SJSA1 (cell line): ENCODE data around the gene GRIK3. TPM values are rescaled to one million over a fixed set of nuclear protein-coding genes. Genes with fewer than 3 reads are reported as not detected.

Experiments
- DNase-seq, 2 experiments: peaks; one replicate each; pipeline ENCODE4 v3.0.0-alpha.2; 2015 to 2020; ENCODE audit warnings: low spot score in 2 of 2, low read depth in 1 of 2
- H3K27ac ChIP-seq: fragments of 250-450 bp; sonication (Bioruptor Pico); 2 replicates; pipeline ENCODE4 v1.5.1; 2020; ENCODE audit warnings: mild to moderate bottlenecking, moderate library complexity
- H3K27me3 ChIP-seq: fragments of 250-450 bp; sonication (Bioruptor Pico); replicated peaks from 2 replicates; pipeline ENCODE4 v1.5.1; 2020; ENCODE audit warnings: mild to moderate bottlenecking, moderate library complexity
- H3K36me3 ChIP-seq: fragments of 250-450 bp; sonication (Bioruptor Pico); 2 replicates; pipeline ENCODE4 v1.5.1; 2020; ENCODE audit warnings: mild to moderate bottlenecking
- H3K4me1 ChIP-seq: fragments of 250-450 bp; sonication (Bioruptor Pico); replicated peaks from 2 replicates; pipeline ENCODE4 v1.6.1; 2021; ENCODE audit warnings: mild to moderate bottlenecking
- H3K4me3 ChIP-seq: fragments of 250-450 bp; sonication (Bioruptor Pico); 2 replicates; pipeline ENCODE4 v1.5.1; 2020; ENCODE audit warnings: mild to moderate bottlenecking
- H3K9me3 ChIP-seq: fragments of 250-450 bp; sonication (Bioruptor Pico); replicated peaks from 2 replicates; pipeline ENCODE4 v1.5.1; 2020; ENCODE audit warnings: mild to moderate bottlenecking
- total RNA-seq: library from RNA; depleted of rRNA; stranded (reverse); fragments of >200 nt; shearing (Covaris generic); gene quantifications from 2 replicates; pipeline ENCODE4 v1.2.3, GENCODE V29; 2014

Gene GRIK3
- total RNA-seq, 1 experiment from 2014 or later: not detected

DNA sequence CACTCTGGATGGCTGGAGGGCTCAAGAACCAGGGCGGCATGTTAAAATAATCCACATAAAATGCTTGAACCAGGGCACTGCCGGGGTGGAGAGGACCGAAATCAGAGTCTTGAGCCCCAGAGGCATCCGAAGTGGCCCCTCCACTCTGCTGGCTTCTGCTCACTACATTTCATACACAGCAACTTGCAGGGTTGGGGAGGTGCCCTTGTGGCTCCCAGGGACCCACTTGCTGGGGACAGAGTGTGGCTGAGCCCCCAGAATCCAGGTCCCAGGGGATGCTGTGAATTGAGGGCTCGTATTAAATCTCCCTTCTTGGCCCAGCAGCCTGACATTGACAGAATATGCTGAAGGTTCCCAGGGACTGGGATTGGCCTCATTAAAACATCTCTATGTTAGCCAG is 181.7 kb downstream of the GRIK3 start:
- Histone ChIP-seq H3K4me3 (no peak overlapping the region), H3K4me1 (no peaks in the 10 kb centered on the region), H3K9me3 (no peaks in the 10 kb centered on the region), H3K27me3 (peaks cover 49% of the 10 kb centered on the region), H3K36me3 (no peaks in the 10 kb centered on the region), H3K27ac (no peak overlapping the region)
- DNase-seq: no peak

DNA sequence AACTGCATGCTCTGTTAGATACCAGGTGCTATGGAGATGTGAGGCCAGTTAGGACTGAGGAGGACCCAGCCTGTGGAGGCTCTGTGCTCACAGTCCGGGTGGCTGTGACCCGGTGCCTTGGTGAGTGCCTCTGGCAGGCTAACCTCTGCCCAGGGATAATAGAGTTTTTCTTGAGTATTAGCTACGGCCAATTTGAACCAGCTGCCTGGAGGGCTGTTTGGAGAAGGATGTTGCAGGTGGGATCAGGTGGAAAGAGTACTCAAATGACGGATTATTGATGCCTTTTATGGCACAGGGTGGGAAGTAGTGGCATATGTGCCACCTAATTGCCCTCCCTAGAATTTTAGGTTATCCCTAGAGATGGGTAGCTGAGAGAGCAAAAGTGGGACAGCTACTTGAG is 182.7 kb downstream of the GRIK3 start:
- H3K27ac ChIP-seq: no peak overlapping the region
- no peaks in the 10 kb centered on the region for H3K36me3 ChIP-seq
- H3K4me3 ChIP-seq: no peak overlapping the region
- peaks cover 47% of the 10 kb centered on the region for H3K27me3 ChIP-seq
- no peaks in the 10 kb centered on the region for H3K9me3 ChIP-seq
- H3K4me1 ChIP-seq: no peaks in the 10 kb centered on the region
- no peak for DNase-seq

DNA sequence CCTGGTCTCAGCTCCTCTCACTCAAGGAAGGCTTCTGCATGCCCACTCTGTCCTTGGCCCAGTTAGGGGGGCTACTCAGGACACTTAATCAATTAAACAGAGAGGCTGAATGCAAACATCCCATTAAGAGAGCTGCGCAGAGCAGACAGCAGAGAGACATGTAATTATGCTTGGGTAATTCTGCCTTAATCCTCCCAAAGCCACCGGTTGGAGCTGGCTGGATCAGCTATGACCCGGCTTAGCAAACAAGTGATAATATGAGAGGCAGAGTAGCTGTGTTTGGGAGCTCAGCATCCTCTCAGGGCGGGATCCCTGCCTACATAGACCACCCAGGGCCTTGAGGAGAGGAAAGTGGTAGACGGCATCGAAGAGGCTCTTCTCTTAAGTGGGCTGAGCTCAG is 183.2 kb downstream of the GRIK3 start:
- no peak overlapping the region for H3K27ac ChIP-seq
- no peak for DNase-seq
- H3K4me3 ChIP-seq: no peak overlapping the region
- no peaks in the 10 kb centered on the region for H3K4me1 ChIP-seq
- peaks cover 45% of the 10 kb centered on the region for H3K27me3 ChIP-seq
- H3K36me3 ChIP-seq: no peaks in the 10 kb centered on the region
- H3K9me3 ChIP-seq: no peaks in the 10 kb centered on the region

DNA sequence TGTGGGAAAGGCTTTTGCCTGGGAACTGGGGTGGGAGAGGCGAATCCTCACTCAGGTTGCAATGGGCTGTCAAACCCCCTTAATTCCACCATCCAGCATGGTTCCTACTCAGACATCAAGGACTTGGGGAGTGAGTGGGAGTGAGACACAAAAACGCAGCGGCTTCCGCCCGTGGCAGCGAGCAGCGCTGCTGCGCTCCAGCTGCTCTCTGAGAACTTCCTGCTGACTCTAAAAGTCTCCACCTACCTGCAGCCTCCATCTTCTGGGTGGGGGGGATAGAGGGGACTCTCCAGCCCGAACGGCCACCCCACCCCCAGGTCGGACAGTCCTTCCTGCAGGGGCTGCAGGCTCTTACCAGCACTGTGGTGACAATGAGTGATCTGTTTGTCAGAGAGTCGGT is 184.4 kb downstream of the GRIK3 start:
- H3K9me3 ChIP-seq: no peaks in the 10 kb centered on the region
- H3K4me1 ChIP-seq: no peaks in the 10 kb centered on the region
- no peak overlapping the region for H3K27ac ChIP-seq
- no peak overlapping the region for H3K4me3 ChIP-seq
- no peak for DNase-seq
- H3K36me3 ChIP-seq: no peaks in the 10 kb centered on the region
- H3K27me3 ChIP-seq: peaks cover 37% of the 10 kb centered on the region

DNA sequence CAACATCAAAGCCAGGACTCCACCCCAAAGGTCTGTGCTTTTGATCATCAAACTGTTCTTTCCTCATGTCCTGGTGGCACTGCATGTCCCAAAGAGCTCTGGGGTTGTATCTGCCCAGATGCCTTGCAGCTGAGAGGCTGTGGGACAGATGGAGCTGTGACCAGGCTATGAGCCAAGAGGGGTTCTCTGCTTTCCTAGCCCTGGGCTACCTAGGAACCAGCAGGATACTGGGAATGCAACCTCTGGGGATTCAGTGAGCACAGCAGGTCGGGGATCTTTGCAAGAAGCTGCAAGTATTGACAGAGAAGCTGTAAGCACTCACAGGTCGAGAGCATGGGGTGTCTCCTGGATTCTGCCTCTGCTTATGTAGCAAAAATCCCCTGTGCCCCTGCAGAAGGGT is 186.6 kb downstream of the GRIK3 start:
- Histone ChIP-seq H3K4me1 (no peaks in the 10 kb centered on the region), H3K9me3 (no peaks in the 10 kb centered on the region), H3K27me3 (peaks cover 22% of the 10 kb centered on the region), H3K36me3 (no peaks in the 10 kb centered on the region), H3K4me3 (no peak overlapping the region), H3K27ac (no peak overlapping the region)
- no peak for DNase-seq

DNA sequence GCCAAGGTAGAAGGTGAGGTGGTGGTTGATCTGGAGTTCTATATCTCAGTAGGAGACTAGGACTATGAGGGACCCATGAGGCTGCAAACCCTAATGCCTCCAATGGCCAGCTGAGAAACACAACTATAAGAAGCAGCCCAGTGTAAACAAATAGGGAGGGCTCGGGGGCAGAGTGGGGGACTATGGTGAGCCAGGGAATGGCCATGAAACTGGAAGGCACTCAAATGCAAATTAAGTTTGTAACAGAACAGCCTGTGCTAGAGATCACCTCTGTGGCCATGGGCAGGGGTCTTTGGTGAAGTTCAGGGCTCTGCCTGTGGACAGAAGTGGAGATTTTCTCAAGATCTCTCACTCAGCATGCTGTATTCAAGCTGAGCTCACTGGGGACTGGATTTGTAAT is 187.1 kb downstream of the GRIK3 start:
- Histone ChIP-seq H3K4me1 (no peaks in the 10 kb centered on the region), H3K27me3 (peaks cover 21% of the 10 kb centered on the region), H3K4me3 (no peak overlapping the region), H3K36me3 (no peaks in the 10 kb centered on the region), H3K27ac (no peak overlapping the region), H3K9me3 (no peaks in the 10 kb centered on the region)
- no peak for DNase-seq

DNA sequence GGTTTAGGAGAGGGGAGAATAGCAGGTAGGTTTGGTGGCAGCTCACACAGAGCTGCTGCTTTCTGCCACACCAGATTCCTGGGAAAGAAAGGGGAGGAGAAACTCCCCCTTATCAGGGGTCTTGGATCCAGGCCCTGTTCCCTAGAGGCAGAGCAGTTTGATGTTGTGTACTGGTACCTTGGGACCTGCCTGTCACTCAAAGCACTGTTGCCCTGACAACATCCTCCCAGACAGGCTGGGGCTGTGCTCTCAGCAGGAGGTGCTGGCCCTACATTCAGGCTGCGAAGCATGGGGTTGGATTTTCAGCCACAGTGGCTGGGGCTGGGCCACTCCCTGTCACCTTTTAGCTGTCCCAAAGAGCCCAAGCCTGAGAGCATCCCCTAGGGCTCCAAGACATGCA is 188.0 kb downstream of the GRIK3 start:
- no peaks in the 10 kb centered on the region for H3K4me1 ChIP-seq
- no peaks in the 10 kb centered on the region for H3K36me3 ChIP-seq
- DNase-seq: no peak
- H3K27ac ChIP-seq: no peak overlapping the region
- no peaks in the 10 kb centered on the region for H3K9me3 ChIP-seq
- H3K27me3 ChIP-seq: peaks cover 15% of the 10 kb centered on the region
- no peak overlapping the region for H3K4me3 ChIP-seq

DNA sequence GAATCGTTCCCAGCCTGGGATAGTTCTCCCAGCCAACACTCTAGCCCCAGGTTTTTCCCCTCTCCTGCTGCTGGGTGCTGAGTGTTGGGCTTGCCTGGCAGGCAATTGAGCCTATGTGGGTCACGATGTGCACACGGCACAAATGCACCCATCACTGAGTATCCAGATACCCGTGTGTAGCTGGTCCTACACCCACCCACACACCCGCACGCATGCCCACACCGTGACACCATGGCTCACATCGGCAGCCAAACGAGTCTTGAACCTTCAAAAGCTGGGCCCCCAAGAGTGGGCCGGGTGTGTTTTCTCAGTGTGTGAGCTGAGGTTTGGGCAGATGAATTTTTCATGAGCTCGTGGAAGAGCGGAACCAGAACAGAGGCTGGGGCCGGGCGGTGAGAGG is 188.5 kb downstream of the GRIK3 start:
- DNase-seq: no peak
- Histone ChIP-seq H3K36me3 (no peaks in the 10 kb centered on the region), H3K4me1 (no peaks in the 10 kb centered on the region), H3K27me3 (peaks cover 11% of the 10 kb centered on the region; the same call in 1 of the 2 replicates), H3K27ac (no peak overlapping the region), H3K4me3 (no peak overlapping the region), H3K9me3 (no peaks in the 10 kb centered on the region)

DNA sequence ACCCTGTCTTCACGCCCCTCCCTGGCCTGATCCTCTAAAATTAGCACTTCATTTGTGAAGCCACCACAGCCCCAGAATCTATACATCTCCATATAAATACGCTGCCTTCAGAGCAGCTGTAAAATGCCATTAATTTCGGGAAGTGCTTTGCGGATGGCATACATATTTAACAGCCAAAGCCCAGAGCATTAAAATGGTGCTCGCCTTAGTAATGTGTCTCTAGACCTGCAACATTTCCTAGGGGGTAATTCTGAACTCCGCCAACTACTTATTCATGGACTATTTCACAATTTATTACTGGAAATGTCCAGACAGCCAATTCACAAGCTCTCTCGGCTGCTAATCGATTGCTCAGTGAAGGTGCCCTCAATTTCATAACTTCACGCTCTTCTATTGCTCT is 189.4 kb downstream of the GRIK3 start:
- no peaks in the 10 kb centered on the region for H3K36me3 ChIP-seq
- H3K9me3 ChIP-seq: no peaks in the 10 kb centered on the region
- DNase-seq: no peak
- no peak overlapping the region for H3K4me3 ChIP-seq
- H3K27ac ChIP-seq: no peak overlapping the region
- H3K27me3 ChIP-seq: peaks cover 9% of the 10 kb centered on the region; the same call in 1 of the 2 replicates
- no peaks in the 10 kb centered on the region for H3K4me1 ChIP-seq

DNA sequence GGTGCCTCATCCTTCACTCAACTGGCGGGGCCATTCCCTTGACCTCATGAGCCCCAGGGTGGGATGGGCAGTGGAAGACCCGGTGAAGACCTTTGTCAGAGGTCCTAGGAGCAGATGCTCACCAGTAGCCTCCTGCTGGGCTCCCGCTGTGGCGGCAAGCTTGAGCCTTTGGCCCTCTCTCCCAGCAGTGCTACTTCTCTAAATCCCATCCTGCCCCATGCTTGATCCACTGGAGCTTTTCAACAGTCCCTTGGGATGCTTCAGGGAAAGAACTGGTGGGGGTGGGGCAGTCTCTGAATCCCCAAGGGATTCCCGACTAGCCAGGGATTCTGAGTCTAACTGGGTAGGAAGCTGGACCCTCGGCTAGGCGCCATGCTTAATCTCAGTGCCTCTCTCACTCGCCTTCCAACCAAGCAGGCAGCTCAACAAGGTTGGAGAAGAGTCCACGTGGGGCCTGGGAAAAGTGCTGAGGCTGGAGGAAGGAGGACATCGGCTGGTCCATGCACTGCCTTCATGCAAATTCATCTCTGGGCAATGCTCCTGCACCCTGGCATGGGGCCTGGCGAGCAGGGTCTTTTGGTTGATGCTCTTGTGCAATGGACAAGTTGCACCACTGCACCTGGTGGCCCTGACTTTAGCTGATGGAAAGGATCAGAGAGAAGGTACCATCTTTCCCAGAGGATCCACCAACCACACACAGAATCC is 190.3 kb downstream of the GRIK3 start:
- no peak for DNase-seq
- Histone ChIP-seq H3K9me3 (no peaks in the 10 kb centered on the region), H3K4me3 (no peak overlapping the region), H3K36me3 (no peaks in the 10 kb centered on the region), H3K27ac (no peak overlapping the region), H3K27me3 (peaks cover 9% of the 10 kb centered on the region; the same call in 1 of the 2 replicates), H3K4me1 (no peaks in the 10 kb centered on the region)

DNA sequence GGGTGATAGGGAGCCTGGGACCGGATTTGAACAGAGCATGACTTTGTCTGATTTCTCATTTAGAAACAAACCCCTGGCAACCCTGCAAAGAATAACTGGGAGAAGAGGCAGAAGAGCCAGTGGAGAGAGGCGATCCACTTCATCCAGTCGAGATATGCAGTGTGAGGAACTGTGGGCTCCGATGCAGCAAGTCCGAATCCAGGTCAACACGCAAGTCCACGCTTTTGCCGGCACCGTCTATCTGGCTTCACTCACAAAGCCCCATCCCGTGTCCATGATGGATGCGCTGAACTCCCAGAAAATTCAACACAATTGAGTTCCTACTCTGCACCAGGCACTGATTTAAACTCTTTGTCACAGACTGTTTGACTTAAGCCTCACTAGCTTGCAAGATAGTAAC is 191.3 kb downstream of the GRIK3 start:
- Histone ChIP-seq H3K9me3 (no peaks in the 10 kb centered on the region), H3K4me1 (no peaks in the 10 kb centered on the region), H3K27me3 (peaks cover 7% of the 10 kb centered on the region; the same call in 1 of the 2 replicates), H3K27ac (no peak overlapping the region), H3K36me3 (no peaks in the 10 kb centered on the region), H3K4me3 (no peak overlapping the region)
- DNase-seq: no peak

DNA sequence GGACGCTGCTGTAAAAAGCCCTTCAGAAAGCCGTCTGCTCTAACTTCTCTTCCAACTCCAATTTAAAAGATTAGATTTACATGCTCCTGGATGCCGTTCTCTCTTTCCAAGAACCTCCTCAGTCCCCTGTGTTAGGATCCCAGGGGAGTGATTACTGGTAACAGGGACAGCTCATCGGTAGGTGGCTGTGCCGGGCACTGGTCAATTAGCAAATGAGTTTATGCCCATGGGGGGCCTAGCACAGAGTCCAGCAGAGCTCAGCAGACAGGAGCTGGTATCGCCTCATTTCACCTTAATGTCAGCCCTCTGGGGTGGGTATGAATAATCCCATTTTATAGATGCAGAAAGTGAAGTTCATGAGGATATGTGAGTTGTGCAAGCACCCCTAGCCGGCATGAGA is 191.9 kb downstream of the GRIK3 start:
- DNase-seq: no peak
- Histone ChIP-seq H3K27me3 (peaks cover 1% of the 10 kb centered on the region; the same call in 1 of the 2 replicates), H3K27ac (no peak overlapping the region), H3K4me3 (no peak overlapping the region), H3K9me3 (no peaks in the 10 kb centered on the region), H3K36me3 (no peaks in the 10 kb centered on the region), H3K4me1 (no peaks in the 10 kb centered on the region)

DNA sequence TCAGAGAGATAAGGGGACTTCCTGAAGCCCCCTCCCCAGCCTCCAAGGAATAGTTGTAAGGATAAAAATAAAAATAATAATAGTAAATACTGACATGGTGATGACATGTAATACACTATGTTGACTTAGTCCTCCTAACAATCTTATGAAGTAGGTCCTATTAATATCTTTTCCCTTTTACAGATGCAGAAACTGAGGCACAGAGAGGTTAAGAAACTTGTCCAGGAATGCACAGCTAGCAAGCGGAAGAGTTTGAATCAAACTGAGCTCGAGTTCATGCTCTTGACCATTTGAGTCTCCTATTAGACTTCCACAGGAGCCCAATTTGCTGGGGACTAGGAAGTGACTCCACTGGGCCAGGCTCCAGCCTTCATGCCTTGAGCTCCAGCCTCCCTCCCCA is 194.8 kb downstream of the GRIK3 start:
- no peak for DNase-seq
- no peak overlapping the region for H3K27ac ChIP-seq
- H3K4me1 ChIP-seq: no peaks in the 10 kb centered on the region
- H3K4me3 ChIP-seq: no peak overlapping the region
- no peaks in the 10 kb centered on the region for H3K9me3 ChIP-seq
- H3K27me3 ChIP-seq: no peaks in the 10 kb centered on the region
- no peaks in the 10 kb centered on the region for H3K36me3 ChIP-seq

DNA sequence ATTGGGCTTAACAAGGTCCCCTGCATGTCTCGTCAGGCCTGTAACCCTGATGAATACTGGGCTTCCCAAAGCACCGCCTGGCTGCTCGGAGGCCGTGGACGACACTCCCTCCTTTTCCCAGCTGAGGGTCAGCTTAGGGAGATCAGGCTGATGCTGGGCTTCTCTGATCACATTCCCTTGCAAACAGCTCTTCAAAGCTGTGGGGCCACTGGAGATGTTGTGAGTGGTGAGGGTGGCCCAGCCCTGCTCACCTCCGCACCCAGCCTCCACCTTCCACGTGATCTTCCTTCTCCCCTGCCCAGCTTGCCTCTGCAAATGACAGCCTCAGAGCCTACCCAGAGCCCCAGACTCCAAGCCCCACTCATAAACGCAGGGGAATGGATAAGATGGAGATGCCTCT is 195.4 kb downstream of the GRIK3 start:
- Histone ChIP-seq H3K9me3 (no peaks in the 10 kb centered on the region), H3K4me1 (no peaks in the 10 kb centered on the region), H3K4me3 (no peak overlapping the region), H3K36me3 (no peaks in the 10 kb centered on the region), H3K27me3 (no peaks in the 10 kb centered on the region), H3K27ac (no peak overlapping the region)
- no peak for DNase-seq

DNA sequence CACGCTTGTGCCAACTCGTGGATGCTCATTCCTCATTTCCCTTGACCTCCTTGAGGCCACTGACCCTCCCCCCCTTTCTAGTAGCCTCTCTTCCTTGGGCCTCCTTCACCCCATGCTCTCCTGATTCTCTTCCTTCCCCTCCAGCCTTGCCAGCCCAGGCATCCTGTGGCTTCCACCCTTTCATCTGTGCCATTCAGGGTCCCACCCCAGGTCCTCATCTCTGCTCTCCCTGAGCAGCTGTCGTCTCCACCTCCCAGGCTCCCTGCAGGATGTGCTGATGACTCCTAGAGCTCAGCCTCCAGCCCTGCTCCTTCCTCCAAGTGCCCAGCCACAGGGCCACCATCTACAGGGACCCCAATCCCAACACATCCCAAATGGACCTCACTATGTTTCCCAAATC is 197.4 kb downstream of the GRIK3 start:
- Histone ChIP-seq H3K9me3 (no peaks in the 10 kb centered on the region), H3K36me3 (no peaks in the 10 kb centered on the region), H3K4me3 (no peak overlapping the region), H3K27ac (no peak overlapping the region), H3K27me3 (no peaks in the 10 kb centered on the region), H3K4me1 (no peaks in the 10 kb centered on the region)
- DNase-seq: no peak
